Bronchial epithelial cell (primary cell): ENCODE measurements around the gene VPS16. TPM values are rescaled to one million over a fixed set of nuclear protein-coding genes. Genes with fewer than 3 reads are reported as not detected.

ENCODE experiments used
- DNase-seq: peaks from one replicate; pipeline ENCODE4 v3.0.0-alpha.2; 2010; ENCODE audit warnings: low read depth
- FAIRE-seq: peaks from 2 replicates; lab custom pipeline; 2011; peaks lifted over from hg19 to GRCh38; lab: Jason Lieb, UNC
- H3K27me3 ChIP-seq: 2 replicates; pipeline ENCODE4 v1.5.1; 2011; ENCODE audit warnings: low read length; ENCODE audit not compliant: control insufficient read depth, insufficient read depth
- H3K36me3 ChIP-seq: 2 replicates; pipeline ENCODE4 v1.5.1; 2011; ENCODE audit warnings: low read length; ENCODE audit not compliant: control insufficient read depth, insufficient read depth
- H3K4me3 ChIP-seq: 2 replicates; pipeline ENCODE4 v1.5.1; 2011; ENCODE audit warnings: mild to moderate bottlenecking, low read depth, low read length, control low read depth
- total RNA-seq: library from RNA; depleted of rRNA; stranded (reverse); fragments of >200 nt; gene quantifications from 2 replicates; pipeline ENCODE4 v1.2.1, GENCODE V29; 2014
- TF ChIP-seq, protein P1 (sequence below): IDR thresholded peaks from 2 replicates; pipeline ENCODE4 v1.5.1; 2011; ENCODE audit warnings: mild to moderate bottlenecking, moderate library complexity, low read length, control low read depth, inconsistent platforms; ENCODE audit not compliant: insufficient read depth, severe bottlenecking

VPS16 gene
- total RNA-seq, 1 donor from 2014 or later = 33.4 TPM

DNA sequence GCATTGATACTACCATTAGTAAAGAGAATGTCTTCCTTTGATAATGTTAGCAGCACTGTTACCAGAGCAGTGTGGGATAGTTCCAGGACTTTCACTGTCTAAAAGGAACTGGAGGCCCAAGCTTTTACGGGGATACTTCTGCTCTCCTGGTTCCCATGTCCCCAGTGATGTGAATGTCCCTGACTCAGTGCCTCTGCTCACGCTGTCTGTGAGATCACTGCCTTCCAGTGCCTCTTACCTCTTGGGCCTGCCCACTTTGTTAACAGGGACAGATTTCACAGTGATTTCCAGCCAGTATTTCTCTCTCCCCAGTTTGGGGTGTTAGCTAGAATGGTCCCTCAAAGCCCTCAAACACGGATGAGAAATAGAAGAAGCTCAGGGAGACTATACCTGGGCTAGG is 47.2 kb downstream of the VPS16 start:
- TF ChIP-seq, protein P1, sequence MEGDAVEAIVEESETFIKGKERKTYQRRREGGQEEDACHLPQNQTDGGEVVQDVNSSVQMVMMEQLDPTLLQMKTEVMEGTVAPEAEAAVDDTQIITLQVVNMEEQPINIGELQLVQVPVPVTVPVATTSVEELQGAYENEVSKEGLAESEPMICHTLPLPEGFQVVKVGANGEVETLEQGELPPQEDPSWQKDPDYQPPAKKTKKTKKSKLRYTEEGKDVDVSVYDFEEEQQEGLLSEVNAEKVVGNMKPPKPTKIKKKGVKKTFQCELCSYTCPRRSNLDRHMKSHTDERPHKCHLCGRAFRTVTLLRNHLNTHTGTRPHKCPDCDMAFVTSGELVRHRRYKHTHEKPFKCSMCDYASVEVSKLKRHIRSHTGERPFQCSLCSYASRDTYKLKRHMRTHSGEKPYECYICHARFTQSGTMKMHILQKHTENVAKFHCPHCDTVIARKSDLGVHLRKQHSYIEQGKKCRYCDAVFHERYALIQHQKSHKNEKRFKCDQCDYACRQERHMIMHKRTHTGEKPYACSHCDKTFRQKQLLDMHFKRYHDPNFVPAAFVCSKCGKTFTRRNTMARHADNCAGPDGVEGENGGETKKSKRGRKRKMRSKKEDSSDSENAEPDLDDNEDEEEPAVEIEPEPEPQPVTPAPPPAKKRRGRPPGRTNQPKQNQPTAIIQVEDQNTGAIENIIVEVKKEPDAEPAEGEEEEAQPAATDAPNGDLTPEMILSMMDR = no peak
- FAIRE-seq = peak; percentile 32
- H3K36me3 ChIP-seq = no peaks in the 10 kb centered on the region
- no peak for DNase-seq
- no peak overlapping the region for H3K4me3 ChIP-seq
- no peaks in the 10 kb centered on the region for H3K27me3 ChIP-seq

DNA sequence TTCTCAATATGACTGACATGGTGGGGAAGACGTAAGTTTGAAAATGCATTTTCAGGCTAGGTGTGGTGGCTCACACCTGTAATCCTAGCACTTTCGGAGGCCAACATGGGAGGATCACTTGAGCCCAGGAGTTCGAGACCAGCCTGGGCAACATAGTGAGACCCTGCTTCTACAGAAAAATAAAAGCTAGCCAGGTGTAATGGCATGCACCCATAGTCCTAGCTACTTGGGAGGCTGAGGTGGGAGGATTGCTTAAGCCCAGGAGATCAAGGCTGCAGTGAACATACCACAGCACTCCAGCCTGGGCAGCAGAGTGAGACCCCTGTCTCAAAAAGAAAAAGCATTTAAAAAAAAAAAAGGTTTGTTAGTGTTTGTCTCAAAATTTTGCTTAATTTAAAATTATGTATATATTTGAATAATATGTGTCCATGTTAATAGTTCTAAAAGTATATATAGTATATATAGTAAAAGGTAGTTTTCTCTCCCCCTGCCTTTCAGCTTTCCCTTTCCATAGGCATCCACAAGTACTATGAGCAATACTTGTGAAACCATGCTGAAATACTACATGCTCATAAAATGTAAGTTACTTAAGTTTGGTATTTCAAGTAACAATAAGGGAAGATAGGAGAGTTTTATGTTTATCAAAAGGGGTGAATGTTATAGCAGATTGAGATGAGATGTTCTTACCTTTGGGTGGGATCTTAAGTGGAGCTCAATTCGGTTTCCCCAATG is 47.8 kb downstream of the VPS16 start:
- no peak for DNase-seq
- H3K27me3 ChIP-seq = no peaks in the 10 kb centered on the region
- H3K4me3 ChIP-seq = no peak overlapping the region
- no peak for FAIRE-seq
- H3K36me3 ChIP-seq = no peaks in the 10 kb centered on the region
- TF ChIP-seq, protein P1 = no peak

DNA sequence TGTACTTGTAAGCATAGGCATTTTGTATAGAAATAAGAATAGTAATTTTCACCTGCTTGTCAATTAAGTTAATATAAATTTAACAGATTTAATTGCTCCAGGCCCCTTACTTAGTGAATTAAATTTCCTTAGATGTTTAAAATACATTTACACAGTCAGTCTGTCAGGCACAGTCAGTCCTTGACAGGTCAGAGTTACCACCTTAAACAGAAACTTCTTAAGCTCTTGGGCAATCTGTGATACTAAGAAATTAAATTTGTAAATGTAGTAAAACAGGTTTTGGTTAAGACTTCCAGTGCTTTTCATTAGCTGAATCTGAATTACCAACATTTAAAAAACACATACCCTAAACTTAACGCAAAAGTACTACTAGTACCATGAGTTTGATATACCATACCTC is 48.7 kb downstream of the VPS16 start:
- Histone ChIP-seq H3K27me3 (no peaks in the 10 kb centered on the region), H3K36me3 (no peaks in the 10 kb centered on the region), H3K4me3 (no peak overlapping the region)
- TF ChIP-seq, protein P1 = no peak
- DNase-seq = peak; percentile 43
- FAIRE-seq = no peak

DNA sequence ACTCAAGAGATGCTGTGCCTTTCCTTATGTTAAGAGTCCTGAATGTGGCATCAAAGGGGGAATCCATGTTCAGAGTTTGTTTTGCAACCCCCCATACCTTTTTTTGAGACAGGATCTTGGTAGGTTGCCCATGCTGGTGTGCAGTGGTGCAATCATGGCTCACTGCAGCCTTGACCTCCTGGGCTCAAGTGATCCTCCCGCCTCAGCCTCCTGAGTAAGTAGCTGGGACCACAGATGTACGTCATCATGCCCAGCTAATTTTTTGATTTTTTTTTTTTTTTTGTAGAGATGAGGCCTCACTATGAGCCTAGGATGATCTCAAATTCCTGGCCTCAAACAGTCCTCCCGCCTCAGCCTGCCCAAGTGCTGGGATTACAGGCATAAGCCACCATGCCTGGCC is 49.3 kb downstream of the VPS16 start:
- no peaks in the 10 kb centered on the region for H3K36me3 ChIP-seq
- DNase-seq (no peak), FAIRE-seq (no peak)
- H3K27me3 ChIP-seq = no peaks in the 10 kb centered on the region
- TF ChIP-seq, protein P1 = no peak
- H3K4me3 ChIP-seq = no peak overlapping the region

DNA sequence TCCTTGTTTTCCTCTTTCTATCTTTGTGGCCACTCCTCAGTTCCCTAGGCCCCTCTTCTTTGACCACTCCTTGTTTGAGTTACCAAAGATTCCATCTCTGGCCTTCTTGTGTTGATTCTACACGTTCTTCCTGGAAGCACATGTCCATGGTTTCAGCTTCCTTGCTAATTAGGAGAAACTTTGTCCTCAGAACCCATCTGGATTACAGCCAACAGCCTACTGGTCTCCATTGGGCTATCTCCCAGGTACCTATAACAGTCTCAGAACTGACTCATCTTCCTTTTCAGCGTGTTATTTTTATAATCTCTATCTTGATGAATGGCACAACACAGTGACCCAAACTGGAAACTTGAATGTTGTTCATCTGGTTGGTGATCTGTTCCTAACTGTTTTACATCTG is 50.2 kb downstream of the VPS16 start:
- DNase-seq (peak; percentile 46), FAIRE-seq (no peak)

More for the DNA sequence above, 50.2 kb downstream of the VPS16 start:
- Histone ChIP-seq H3K36me3 (no peaks in the 10 kb centered on the region), H3K4me3 (no peak overlapping the region), H3K27me3 (no peaks in the 10 kb centered on the region)
- TF ChIP-seq, protein P1 = no peak
